PC-9 (cell line): Measurements from ENCODE around the gene ANGPTL3.

Experiments
- CTCF ChIP-seq: fragments of 200-600 bp; sonication (generic); conservative IDR thresholded peaks from 2 replicates; pipeline ENCODE4 v1.6.1; 2017; ENCODE audit warnings: mixed run types, antibody characterized with exemption, mild to moderate bottlenecking, moderate library complexity
- EZH2 ChIP-seq: fragments of 200-600 bp; sonication (generic); IDR thresholded peaks from 2 replicates; pipeline ENCODE4 v1.8.0; 2017; ENCODE audit warnings: antibody characterized with exemption, low read depth

GRCh38 chr1:62590970-62591368 is 6.4 kb upstream of the ANGPTL3 start:
- TF ChIP-seq CTCF: no peak
- no peak for TF ChIP-seq EZH2
